NCI-H510A treated with DMSO at 0.1 percent for 48 hours (cell line): ENCODE results near the gene CDCA5.
A peak's percentile ranks its signal among the peaks of the same experiment; 100 is the strongest.
"Not testable (repeated sequence)": the region's sequence is repeated elsewhere in the genome, so short reads cannot be mapped to it uniquely, and the experiment has no call there.

Experiments used
- DNase-seq: peaks from one replicate; lab custom pipeline; 2025; lab: John Stamatoyannopoulos, UW

The CDCA5 gene

GRCh38 chr11:65118891-65119669, 35.2 kb upstream of the CDCA5 start:
- not testable (repeated sequence) for DNase-seq

DNA sequence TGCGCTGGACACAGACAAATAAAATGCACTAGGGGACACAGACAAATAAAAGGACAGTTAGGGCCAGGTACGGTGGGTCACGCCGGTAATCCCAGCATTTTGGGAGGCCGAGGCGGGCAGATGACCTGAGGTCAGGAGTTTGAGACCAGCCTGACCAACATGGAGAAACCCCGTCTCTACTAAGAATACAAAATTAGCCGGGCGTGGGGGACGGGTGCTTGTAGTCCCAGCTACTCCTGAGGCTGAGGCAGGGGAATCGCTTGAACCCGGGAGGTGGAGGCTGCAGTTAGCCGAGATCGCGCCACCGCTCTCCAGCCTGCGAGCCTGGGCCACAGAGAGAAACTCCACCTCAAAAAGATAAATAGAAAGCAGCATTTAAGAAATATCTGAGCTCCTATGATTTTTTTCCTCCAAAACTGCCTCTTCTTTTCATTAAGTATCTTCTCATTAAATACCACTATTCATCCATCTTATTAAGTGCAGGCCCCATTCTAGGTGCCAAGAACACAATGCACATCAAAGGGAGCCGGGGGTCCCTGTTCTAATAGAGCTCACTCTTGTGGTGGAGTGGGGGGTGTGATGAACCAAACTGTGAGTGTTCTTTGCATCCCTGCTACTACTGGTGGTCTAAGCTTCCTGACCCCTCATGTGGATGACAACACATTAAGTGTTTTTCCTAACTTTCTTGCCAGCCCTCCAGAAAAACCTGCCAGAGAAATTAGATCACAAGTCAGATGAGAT, 34.4 kb upstream of the CDCA5 start:
- no peak for DNase-seq

- DNase-seq = peak; percentile 99
These were observed 33.6 kb upstream of the CDCA5 start, which contains the start of gene ZNHIT2 for GRCh38 chr11:65117206-65118096. TSS of gene ZNHIT2 (minus strand) at chr11:65117701. CDS start at chr11:65117653, 48 bp downstream.

DNA sequence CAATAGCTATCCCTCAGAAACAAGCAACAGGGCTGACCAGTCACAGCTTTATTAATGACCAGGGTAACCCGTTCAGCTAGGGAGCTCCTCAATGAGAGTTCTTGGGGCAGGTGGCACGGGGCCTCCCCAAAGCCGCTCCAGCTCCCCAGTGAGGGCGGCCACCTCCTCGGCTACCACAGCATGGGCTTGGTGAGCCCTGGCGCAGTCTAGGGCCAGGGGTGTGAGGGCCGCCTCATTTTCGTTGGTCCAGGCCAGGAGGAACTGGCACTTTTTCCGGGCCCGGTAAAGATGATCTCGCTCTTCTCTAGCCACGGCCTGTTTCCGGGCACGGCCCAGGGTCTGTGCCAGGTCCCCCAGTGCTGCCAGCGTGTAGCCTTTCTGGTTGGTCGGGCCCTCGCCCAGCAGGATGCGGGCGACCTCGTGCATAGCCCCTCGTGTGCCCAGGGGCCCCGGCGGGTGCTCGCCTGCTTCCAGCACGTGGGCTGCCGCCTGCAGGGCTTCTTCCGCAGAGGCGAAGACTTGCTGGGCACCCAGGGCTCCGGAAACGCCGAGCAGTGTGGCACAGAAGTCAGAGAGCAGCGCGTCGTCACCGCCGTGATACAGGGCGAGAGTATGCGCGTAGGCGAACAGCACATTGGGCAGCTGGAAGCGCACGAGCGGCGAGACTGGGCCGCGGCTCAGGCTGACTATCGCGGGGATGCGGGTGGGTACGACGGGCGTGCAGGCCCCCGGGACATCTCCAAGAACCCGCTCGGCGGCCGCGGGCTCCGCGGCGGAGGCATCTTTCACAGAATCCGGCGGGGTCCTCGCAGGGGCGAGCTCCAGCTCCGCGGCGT, 32.7 kb upstream of the CDCA5 start:
- peak; percentile 9 for DNase-seq

DNA sequence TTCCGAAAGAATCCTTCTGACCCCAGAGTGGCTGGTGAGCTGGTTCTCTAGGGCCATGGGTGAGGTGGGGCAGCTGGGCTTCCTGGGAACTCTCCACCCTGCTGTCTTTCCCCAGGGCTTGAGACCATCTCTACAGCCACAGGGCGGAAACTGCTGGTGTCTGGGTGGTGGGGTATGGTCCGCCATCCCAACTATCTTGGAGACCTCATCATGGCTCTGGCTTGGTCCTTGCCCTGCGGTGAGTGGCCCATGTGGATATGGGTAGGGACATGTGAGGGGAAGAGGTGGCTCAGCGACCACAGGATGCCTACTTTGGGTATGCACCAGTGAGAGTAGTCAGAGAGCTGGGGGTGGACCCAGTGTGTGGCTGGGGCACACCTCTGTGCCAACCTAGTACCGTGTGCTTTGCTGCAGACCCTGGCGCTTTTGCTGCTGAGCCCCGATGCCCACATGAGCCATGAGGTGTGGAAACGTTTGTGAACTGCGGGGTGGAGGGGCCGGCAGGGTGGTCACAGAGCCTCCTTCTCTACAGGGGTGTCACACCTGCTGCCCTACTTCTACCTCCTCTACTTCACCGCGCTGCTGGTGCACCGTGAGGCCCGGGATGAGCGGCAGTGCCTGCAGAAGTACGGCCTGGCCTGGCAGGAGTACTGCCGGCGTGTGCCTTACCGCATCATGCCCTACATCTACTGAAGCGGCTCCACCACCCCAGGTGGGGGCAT, 31.7 kb upstream of the CDCA5 start:
- DNase-seq = no peak

GRCh38 chr11:65114538-65115171, 30.8 kb upstream of the CDCA5 start:
- no peak for DNase-seq

DNA sequence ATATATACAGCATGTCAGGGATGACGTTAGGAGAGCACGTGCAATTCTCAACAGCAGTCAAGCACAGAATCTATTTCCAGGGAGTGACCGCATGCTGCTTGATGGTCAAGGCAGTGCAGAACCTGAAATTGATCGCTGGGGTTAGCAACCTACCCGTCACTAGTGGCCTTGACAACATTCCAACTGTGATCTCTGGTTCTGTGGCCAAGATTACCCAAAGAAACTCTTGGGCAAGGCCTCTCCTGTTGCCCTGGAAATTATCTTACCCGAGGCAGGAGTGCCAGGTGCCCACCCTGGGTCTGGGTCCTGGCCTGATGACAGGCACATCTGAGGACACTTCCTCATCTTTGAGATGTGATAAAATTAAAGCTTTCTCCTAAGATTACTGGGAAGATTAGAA, 30.0 kb upstream of the CDCA5 start:
- no peak for DNase-seq

- no peak for DNase-seq
These were observed 29.5 kb upstream of the CDCA5 start for GRCh38 chr11:65113361-65113756.

DNA sequence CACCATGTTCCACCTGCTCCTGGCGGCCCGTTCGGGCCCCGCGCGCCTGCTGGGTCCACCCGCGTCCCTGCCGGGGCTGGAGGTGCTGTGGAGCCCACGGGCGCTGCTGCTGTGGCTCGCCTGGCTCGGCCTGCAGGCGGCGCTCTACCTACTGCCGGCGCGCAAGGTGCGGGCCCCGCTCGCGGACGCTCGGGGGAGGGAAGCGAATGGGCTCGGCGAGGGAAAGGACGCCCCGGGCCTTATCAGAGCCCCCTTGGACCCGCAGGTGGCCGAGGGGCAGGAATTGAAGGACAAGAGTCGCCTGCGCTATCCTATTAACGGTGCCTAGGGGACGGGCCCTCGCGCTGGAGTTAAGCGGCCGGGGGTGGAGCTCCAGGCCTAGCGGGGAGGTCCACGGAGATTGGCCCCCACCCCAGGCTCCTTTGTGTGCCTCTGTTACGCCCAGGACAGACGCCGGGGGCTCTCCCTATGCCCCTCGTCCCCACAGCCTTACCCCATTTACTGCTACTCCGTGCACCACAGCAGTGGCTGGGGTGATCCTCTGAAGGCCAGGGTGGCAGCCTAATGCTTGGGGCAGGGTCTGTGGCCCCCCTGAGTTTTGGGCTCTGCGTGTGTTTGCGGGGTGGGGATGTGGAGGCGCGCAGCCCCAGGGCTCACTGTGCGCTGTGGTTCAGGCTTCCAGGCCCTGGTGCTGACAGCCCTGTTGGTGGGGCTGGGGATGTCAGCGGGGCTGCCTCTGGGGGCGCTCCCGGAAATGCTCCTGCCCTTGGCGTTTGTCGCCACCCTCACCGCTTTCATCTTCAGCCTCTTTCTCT, 28.9 kb upstream of the CDCA5 start:
- DNase-seq = peak; percentile 53

GRCh38 chr11:65111744-65112545, 28.1 kb upstream of the CDCA5 start, which contains the start of gene TM7SF2:
TSS of gene TM7SF2 (plus strand) at chr11:65111872. CDS start at chr11:65112016, 144 bp downstream.
- DNase-seq = peak; percentile 95

DNA sequence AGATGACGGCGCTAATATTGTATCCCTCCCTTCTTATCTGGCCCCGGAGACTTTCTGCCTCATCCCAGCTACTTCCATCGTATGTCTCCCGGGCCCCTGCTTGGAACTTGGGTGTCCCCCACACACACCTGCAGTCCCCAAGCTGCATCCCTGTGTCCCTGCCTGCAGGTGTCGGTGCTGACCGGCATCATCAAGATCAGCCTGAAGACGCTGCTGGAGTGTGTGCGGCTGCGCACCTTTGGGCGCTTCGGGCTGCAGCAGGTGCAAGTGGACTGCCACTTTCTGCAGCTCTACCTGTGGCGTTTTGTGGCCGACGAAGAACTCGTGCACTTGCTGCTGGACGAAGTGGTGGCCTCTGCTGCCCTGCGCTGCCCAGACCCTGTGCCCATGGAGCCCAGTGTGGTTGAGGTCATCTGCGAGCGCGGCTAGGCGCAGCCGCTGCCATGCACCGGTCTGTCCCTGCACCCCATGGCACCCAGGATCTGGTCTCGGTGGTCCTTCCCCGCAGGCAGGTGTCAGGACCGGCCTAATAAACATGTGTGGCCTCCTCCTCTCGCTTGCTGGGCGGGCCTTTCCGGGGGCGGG, 27.4 kb upstream of the CDCA5 start:
- DNase-seq = no peak

- DNase-seq = peak; percentile 91
These were observed 26.6 kb upstream of the CDCA5 start for GRCh38 chr11:65110354-65110861.

DNA sequence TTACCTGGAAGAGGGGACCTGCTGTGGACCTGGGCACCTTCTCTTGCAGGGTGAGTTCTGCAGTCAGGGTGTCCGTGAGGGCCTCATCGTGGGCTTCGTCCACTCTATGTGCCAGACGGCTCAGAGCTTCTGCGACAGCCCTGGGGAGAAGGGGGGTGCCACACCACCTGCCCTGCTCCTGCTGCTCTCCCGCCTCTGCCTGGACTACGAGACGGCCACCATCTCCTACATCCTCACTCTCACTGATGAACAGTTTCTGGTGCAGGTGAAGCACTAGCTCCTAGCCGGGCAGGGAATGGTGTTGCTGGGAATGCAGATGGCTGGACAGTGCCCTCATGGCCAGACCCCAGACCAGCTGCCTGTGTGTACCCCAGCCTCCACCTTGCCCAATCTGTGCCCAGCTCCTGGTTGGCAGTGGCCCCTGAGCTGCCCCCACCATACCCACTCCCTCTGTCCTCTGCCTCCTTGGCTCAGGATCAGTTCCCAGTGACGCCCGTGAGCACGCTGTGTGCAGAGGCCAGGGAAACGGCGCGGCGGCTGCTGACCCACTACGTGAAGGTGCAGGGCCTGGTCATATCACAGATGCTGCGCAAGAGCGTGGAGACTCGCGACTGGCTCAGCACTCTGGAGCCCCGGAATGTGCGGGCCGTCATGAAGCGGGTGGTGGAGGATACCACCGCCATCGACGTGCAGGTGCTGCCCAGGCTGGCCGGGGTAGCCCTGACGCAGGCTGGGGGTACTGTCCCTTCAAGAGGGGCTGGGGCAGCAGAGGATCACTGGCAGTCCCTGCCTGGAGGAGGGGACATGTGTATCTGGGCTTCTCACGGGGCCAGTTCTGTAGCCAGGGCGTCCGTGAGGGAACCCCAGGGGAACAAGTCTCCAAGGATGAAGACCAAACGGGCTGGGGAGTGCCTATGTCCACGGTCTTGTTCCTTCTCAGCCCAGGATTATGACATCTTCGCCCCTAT, 25.7 kb upstream of the CDCA5 start:
- DNase-seq = no peak

GRCh38 chr11:65108469-65109123, 24.8 kb upstream of the CDCA5 start:
- DNase-seq = no peak

- no peak for DNase-seq
These were observed 24.1 kb upstream of the CDCA5 start for GRCh38 chr11:65107751-65108468.
